Thyroid gland (tissue), 4 donors: Measurements from ENCODE around the gene GLIPR1. TPM values are rescaled to one million over a fixed set of nuclear protein-coding genes. Genes with fewer than 3 reads are reported as not detected.
A peak's percentile ranks its signal among the peaks of the same experiment; 100 is the strongest.

Experiments
- DNase-seq, 2 donors: peaks; one replicate each; pipeline ENCODE4 v3.0.0-alpha.2; 2019
- H3K27ac ChIP-seq, 3 donors: fragments of 200-600 bp; sonication (generic); 1 replicate in 2 of 3; 2 replicates in 1 of 3; pipeline ENCODE4 v1.5.1; 2016 to 2019; ENCODE audit warnings: mild to moderate bottlenecking in 1 of 3, moderate library complexity in 1 of 3
- H3K27me3 ChIP-seq: fragments of 200-600 bp; sonication (generic); one replicate; pipeline ENCODE4 v1.5.1; 2019
- H3K36me3 ChIP-seq, 2 donors: fragments of 200-600 bp; sonication (generic); one replicate each; pipeline ENCODE4 v1.5.1; 2016 to 2019
- H3K4me1 ChIP-seq, 2 donors: fragments of 200-600 bp; sonication (generic); one replicate each; pipeline ENCODE4 v1.5.1; 2017 to 2019
- H3K4me3 ChIP-seq, 3 donors: fragments of 200-600 bp; sonication (generic); replicated peaks in 1 of 3; 1 replicate in 2 of 3; 2 replicates in 1 of 3; pipeline ENCODE4 v1.5.1; 2016; ENCODE audit warnings: mild to moderate bottlenecking in 1 of 3
- H3K9me3 ChIP-seq: fragments of 200-600 bp; sonication (generic); one replicate; pipeline ENCODE4 v1.5.1; 2017
- POLR2A ChIP-seq, 2 donors: fragments of 450-650 bp; IDR thresholded peaks; one replicate each; pipeline ENCODE4 v1.6.1; 2017; ENCODE audit warnings: antibody characterized with exemption in 2 of 2, mild to moderate bottlenecking in 2 of 2, moderate library complexity in 1 of 2
- WGBS, 2 donors: methylation state at CpG; one replicate each; pipeline ENCODE4 v1.1.5; 2017; 5-methylcytosine and 5-hydroxymethylcytosine counted together
- intact Hi-C: fragments of 100-400 bp; cut with DNase I; formaldehyde crosslinking; loops from one replicate; pipeline ENCODE4 v1.15.1; 2023
- total RNA-seq, 4 donors: library from RNA; depleted of rRNA; stranded (reverse); fragments of >200 nt; gene quantifications; one replicate each; pipeline ENCODE4 v1.2.3, GENCODE V29; 2016
- TF ChIP-seq, protein P1 (sequence below), 6 experiments: fragments of 200-600 bp in 3 of 6; fragments of 450-650 bp in 3 of 6; sonication (generic) in 3 of 6; IDR thresholded peaks; one replicate each; pipeline ENCODE4 v1.5.1; 2016 to 2019; ENCODE audit warnings: antibody characterized with exemption in 6 of 6, mild to moderate bottlenecking in 2 of 6, inconsistent platforms in 1 of 6, moderate library complexity in 1 of 6

The GLIPR1 gene
- total RNA-seq, 4 donors from 2014 or later: 5.5 to 15.7 (median 11.3) TPM

DNA sequence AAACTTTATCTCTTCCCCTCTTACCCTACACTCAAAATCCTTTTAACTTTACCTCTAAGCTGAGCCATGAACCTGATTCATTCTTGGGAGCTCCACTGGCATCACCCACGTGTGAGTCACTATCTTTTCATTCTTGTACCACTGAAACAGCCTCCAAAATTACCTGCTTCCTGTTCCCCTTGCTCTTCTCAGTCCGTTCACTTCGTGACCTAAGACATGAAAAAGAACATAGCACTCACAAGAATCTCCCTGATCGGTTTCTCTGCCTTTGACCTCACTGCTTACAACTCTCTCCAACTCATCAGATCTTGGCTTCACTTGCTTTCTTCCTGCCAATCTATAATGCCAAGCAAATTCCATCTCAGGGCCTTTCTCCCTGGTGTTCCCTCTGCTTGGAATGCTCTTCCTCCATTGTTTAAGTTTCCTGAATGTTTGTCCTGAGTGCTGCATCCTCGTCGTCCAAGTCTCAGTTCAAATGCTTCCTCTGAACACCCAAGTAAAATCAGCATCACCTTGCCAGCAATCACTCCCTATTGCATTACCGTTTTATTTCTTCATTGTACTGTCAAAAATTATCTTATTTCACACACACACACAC, 9.2 kb downstream of the GLIPR1 start:
- H3K4me1 ChIP-seq: no peaks in the 10 kb centered on the region
- DNase-seq: no peak
- TF ChIP-seq, protein P1, sequence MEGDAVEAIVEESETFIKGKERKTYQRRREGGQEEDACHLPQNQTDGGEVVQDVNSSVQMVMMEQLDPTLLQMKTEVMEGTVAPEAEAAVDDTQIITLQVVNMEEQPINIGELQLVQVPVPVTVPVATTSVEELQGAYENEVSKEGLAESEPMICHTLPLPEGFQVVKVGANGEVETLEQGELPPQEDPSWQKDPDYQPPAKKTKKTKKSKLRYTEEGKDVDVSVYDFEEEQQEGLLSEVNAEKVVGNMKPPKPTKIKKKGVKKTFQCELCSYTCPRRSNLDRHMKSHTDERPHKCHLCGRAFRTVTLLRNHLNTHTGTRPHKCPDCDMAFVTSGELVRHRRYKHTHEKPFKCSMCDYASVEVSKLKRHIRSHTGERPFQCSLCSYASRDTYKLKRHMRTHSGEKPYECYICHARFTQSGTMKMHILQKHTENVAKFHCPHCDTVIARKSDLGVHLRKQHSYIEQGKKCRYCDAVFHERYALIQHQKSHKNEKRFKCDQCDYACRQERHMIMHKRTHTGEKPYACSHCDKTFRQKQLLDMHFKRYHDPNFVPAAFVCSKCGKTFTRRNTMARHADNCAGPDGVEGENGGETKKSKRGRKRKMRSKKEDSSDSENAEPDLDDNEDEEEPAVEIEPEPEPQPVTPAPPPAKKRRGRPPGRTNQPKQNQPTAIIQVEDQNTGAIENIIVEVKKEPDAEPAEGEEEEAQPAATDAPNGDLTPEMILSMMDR (IDR thresholded peaks at IDR 0.05): no peak
- no peak for TF ChIP-seq POLR2A (IDR thresholded peaks at IDR 0.05)
- H3K36me3 ChIP-seq: no peaks in the 10 kb centered on the region
- H3K9me3 ChIP-seq: no peaks in the 10 kb centered on the region
- no peak overlapping the region for H3K27ac ChIP-seq
- no peaks in the 10 kb centered on the region for H3K27me3 ChIP-seq
- WGBS, 2 donors: 62 to 70% methylated on average over 7 of the region's 7 CpGs
- H3K4me3 ChIP-seq: no peak overlapping the region
- intact Hi-C loops: no loop called here

DNA sequence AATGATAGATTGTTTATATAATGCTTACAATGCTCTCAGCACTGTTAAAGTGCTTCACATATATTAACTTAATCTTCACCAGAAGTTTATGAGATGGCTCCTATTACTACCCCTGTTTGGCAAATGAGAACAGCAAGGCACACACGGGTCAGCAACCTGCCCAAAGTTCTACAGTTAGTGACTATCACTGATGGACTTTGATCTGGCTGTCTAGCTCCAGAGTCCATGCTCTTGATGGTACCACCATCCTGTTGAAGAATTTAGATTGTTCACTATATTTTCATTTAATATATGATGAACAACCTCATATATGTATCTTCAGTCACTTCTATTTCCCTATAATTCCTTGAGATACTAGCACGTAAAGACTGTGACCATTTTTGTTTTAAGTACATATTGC, 10.6 kb downstream of the GLIPR1 start:
- peaks cover 0 to 3% of the 10 kb centered on the region in 2 donors for H3K36me3 ChIP-seq
- no peaks in the 10 kb centered on the region for H3K27me3 ChIP-seq
- 84 to 91% methylated on average over 2 of the region's 2 CpGs for WGBS, 2 donors
- intact Hi-C loops: no loop called here
- no peak for DNase-seq
- no peak overlapping the region for H3K4me3 ChIP-seq
- H3K9me3 ChIP-seq: no peaks in the 10 kb centered on the region
- no peaks in the 10 kb centered on the region for H3K4me1 ChIP-seq
- H3K27ac ChIP-seq: no peak overlapping the region
- TF ChIP-seq, protein P1 (IDR thresholded peaks at IDR 0.05): no peak
- TF ChIP-seq POLR2A (IDR thresholded peaks at IDR 0.05): no peak

DNA sequence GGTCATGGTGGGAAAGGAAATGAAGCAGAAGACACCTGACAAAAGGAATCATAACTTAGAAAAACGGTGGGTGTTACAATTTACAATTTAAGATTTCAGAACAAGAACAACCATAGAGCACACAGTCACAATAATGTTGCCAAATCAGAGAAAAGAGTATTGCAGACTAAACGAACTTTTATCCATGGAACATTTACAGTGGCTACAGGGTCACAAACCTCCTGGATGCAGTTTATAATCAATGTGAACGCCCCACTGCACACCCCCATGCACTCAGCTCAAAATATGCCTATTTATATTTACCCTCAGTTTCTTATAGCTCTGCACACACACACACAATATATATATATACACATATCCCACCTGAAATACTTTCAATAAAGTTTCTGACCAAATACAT, 22.9 kb downstream of the GLIPR1 start:
- Histone ChIP-seq H3K27ac (no peak overlapping the region), H3K36me3 (peaks cover 20 to 33% of the 10 kb centered on the region in 2 donors), H3K4me1 (no peaks in the 10 kb centered on the region), H3K9me3 (no peaks in the 10 kb centered on the region), H3K4me3 (no peak overlapping the region), H3K27me3 (no peaks in the 10 kb centered on the region)
- no peak for TF ChIP-seq POLR2A (IDR thresholded peaks at IDR 0.05)
- TF ChIP-seq, protein P1 (IDR thresholded peaks at IDR 0.05): no peak
- no peak for DNase-seq
- intact Hi-C loops: no loop called here
- WGBS, 2 donors: 86 to 87% methylated on average over 3 of the region's 3 CpGs

DNA sequence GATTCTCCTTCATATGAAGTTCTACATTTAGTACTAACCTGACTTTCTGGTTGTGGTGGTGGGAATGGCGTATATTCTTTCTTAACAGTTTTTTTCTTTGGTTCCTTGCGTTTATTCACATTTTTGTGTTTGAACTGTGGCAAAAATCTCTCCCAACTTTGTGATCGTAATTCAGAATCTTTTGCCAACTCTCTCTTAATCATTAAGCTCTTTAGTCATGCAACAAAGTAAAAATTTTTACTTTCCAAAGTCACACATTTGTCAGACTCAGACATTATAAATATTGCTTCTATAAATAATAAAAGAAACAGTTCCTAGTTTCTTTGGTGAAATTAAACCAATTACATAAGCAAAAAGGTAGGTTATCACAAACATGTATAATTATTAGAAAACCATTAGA, 23.3 kb downstream of the GLIPR1 start:
- intact Hi-C loops: no loop called here
- no peak for DNase-seq
- TF ChIP-seq POLR2A (IDR thresholded peaks at IDR 0.05): no peak
- TF ChIP-seq, protein P1 (IDR thresholded peaks at IDR 0.05): no peak
- Histone ChIP-seq H3K9me3 (no peaks in the 10 kb centered on the region), H3K4me1 (no peaks in the 10 kb centered on the region), H3K36me3 (peaks cover 20 to 29% of the 10 kb centered on the region in 2 donors), H3K4me3 (no peak overlapping the region), H3K27ac (no peak overlapping the region), H3K27me3 (no peaks in the 10 kb centered on the region)
- WGBS, 2 donors: 90 to 94% methylated on average over 3 of the region's 3 CpGs

DNA sequence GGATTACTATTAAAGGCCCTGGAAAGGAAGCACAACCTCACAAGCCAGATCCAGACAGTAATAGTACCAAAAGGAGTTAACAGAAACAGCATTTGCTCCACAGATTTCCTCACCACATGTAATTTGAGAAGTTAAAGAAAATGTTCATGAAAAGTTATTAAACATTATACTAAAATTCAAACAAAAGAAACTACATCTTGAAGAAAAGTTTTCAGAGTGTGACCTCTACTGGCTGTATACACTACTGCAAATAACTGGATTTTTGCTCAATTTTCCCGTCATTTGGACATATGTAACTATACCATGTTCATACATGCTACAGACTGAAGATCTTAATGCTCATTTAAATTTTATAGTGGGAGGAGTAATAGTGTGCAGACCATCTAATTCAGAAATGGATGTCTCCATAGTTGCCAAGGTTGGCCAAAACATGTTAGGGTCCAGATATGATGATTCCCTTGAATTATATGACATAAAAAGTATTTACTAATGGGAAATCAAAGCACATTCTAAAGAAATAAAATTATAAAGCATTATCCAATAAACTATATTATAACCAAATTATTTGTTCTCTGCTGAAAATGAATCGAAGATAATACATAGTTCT, 25.3 kb downstream of the GLIPR1 start:
- no peak for DNase-seq
- TF ChIP-seq, protein P1 (IDR thresholded peaks at IDR 0.05): peak in 4 of 6 experiments; percentile 19 to 58 (median 43)
- no peak for TF ChIP-seq POLR2A (IDR thresholded peaks at IDR 0.05)
- Histone ChIP-seq H3K27ac (no peak overlapping the region), H3K36me3 (peaks cover 8 to 18% of the 10 kb centered on the region in 2 donors), H3K4me3 (no peak overlapping the region), H3K27me3 (no peaks in the 10 kb centered on the region), H3K4me1 (peaks cover 10 to 11% of the 10 kb centered on the region in 2 donors), H3K9me3 (no peaks in the 10 kb centered on the region)
- intact Hi-C loops: no loop called here
- 67 to 81% methylated on average over 2 of the region's 2 CpGs for WGBS, 2 donors
